Prostate gland (tissue), 2 donors: ENCODE results near the gene TTBK1.

ENCODE experiments used
- POLR2A ChIP-seq: fragments of 450-650 bp; IDR thresholded peaks from one replicate; pipeline ENCODE4 v1.6.1; 2016; ENCODE audit warnings: antibody characterized with exemption, mild to moderate bottlenecking
- TF ChIP-seq, protein P1 (sequence below), 4 experiments: fragments of 200-600 bp in 2 of 4; fragments of 450-650 bp in 2 of 4; sonication (generic) in 2 of 4; IDR thresholded peaks; 1 replicate in 3 of 4; 2 replicates in 1 of 4; pipeline ENCODE4 v1.5.1; 2016 to 2019; ENCODE audit warnings: antibody characterized with exemption in 4 of 4, mild to moderate bottlenecking in 2 of 4, moderate library complexity in 2 of 4

DNA sequence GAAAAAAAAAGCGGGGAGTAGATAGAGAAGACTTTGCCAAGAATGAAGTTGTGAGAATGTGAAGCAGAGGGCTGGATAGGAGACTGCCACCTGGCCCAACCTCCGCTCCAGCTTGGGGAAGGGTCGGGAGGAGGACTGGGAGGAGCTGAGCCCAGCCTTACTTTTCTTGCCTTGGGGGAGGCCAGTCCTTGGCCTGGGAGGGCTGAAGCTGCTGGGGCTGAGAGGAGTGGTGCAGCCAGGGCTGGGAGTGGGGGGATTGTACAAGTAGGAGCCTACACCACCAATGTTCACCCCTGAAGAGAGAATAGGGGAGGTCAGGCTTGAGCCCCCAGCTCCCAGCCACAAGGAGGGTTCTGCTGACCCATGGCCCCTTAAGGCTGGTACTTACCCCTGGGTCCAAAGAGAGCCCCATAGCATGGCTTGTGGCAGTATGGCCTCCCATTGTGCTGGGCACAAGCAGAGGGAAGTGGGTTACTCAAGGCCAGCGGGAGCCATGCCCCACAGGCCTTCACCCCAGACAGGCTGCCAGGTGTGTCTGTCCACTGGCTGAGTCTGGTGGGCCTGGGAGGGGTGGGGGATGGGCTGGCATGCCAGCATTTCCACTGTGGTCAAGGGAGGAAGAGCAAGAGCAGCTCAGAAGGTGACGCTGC, 64.3 kb downstream of the TTBK1 start:
- TF ChIP-seq POLR2A: no peak
- TF ChIP-seq, protein P1, sequence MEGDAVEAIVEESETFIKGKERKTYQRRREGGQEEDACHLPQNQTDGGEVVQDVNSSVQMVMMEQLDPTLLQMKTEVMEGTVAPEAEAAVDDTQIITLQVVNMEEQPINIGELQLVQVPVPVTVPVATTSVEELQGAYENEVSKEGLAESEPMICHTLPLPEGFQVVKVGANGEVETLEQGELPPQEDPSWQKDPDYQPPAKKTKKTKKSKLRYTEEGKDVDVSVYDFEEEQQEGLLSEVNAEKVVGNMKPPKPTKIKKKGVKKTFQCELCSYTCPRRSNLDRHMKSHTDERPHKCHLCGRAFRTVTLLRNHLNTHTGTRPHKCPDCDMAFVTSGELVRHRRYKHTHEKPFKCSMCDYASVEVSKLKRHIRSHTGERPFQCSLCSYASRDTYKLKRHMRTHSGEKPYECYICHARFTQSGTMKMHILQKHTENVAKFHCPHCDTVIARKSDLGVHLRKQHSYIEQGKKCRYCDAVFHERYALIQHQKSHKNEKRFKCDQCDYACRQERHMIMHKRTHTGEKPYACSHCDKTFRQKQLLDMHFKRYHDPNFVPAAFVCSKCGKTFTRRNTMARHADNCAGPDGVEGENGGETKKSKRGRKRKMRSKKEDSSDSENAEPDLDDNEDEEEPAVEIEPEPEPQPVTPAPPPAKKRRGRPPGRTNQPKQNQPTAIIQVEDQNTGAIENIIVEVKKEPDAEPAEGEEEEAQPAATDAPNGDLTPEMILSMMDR (IDR thresholded peaks at IDR 0.05): no peak
